ENCODE results near the gene MRPL16. TPM values are rescaled to one million over a fixed set of nuclear protein-coding genes. Genes with fewer than 3 reads are reported as not detected.
A peak's percentile ranks its signal among the peaks of the same experiment; 100 is the strongest.

The MRPL16 gene
- total RNA-seq, 2 experiments from 2014 or later, result 22.8 to 24.6 TPM

DNA sequence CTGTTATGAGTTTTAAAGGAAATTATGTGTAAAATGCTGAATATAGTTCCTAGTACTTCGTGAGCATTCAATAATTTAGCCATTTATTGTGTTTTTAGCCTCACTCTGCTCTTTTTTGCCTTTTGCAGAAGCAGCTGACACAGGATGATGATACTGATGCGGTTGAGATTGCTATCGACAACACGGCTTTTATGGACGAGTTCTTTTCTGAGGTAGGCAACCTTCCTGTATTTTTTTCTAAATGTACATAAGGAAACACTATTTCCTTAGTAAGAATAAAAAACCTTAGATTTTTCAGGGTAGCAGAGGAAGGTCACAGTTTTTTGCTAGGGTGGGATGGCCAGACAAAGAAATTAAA, 37.5 kb downstream of the MRPL16 start:
- Histone ChIP-seq H3K4me3 (ENCODE audit: low read length) (no peak overlapping the region), H3K4me1 (ENCODE audit: insufficient read depth, low read length) (peaks cover 29% of the 10 kb centered on the region), H3K9me3 (ENCODE audit: control insufficient read depth in 1 of 2, insufficient read depth in 1 of 2, low read length in 2 of 2) (no peaks in the 10 kb centered on the region), H3K27me3 (ENCODE audit: control insufficient read depth in 1 of 2, insufficient read depth in 2 of 2, low read length in 2 of 2) (no peaks in the 10 kb centered on the region), H3K36me3 (ENCODE audit: insufficient read depth, low read length) (peaks cover 4% of the 10 kb centered on the region), H3K27ac (ENCODE audit: low read depth in 1 of 2, low read length in 2 of 2) (peak overlapping the region in 1 of 2 donors; percentile 15)
- H3K9me3 Mint-ChIP-seq, result no peaks in the 10 kb centered on the region
- no peaks in the 10 kb centered on the region for H3K36me3 Mint-ChIP-seq (ENCODE audit: low read depth)
- no peaks in the 10 kb centered on the region for H3K27me3 Mint-ChIP-seq
- ChIA-PET POLR2A (interaction anchor here (0.6 to 2.2 kb wide), 6 partner anchors 17 to 104 kb away, joined by 3 to 21 read pairs (median 5); partner anchors contain the start of genes MRPL16, PATL1 and STX3), CTCF (no interaction called here)
- intact Hi-C loops (cut with DNase I, micrococcal nuclease), result no loop called here
- TF ChIP-seq, protein P1, sequence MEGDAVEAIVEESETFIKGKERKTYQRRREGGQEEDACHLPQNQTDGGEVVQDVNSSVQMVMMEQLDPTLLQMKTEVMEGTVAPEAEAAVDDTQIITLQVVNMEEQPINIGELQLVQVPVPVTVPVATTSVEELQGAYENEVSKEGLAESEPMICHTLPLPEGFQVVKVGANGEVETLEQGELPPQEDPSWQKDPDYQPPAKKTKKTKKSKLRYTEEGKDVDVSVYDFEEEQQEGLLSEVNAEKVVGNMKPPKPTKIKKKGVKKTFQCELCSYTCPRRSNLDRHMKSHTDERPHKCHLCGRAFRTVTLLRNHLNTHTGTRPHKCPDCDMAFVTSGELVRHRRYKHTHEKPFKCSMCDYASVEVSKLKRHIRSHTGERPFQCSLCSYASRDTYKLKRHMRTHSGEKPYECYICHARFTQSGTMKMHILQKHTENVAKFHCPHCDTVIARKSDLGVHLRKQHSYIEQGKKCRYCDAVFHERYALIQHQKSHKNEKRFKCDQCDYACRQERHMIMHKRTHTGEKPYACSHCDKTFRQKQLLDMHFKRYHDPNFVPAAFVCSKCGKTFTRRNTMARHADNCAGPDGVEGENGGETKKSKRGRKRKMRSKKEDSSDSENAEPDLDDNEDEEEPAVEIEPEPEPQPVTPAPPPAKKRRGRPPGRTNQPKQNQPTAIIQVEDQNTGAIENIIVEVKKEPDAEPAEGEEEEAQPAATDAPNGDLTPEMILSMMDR (IDR thresholded peaks at IDR 0.05), result no peak
- ATAC-seq (ENCODE audit: poor library complexity) (peak; percentile 56), DNase-seq (peak in 4 of 14 experiments; percentile 10 to 40 (median 30))
- no peak overlapping the region for H3K4me3 Mint-ChIP-seq
- peak overlapping the region; percentile 62 for H3K27ac Mint-ChIP-seq
- H3K4me1 Mint-ChIP-seq (ENCODE audit: low read depth), result peaks cover 28% of the 10 kb centered on the region

DNA sequence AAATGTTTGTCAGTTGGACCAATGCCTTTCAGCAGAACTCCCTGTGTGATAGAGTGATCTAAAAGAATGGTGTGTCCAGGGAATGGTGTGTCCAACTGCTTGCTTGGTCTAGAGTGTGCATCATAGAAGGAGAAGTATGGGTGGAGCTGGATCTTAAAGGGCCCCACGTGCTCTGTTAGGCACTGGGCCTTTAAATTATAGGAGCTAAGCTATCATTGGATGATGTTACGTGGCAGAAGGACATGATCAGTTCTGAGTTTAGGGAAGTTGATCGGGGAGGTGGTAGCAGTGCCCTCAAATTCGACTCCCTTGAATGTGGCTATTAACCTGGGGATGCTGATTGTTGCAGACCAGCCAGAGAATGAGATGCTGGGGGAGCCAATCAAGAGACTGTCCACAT, 39.0 kb downstream of the MRPL16 start:
- H3K4me1 Mint-ChIP-seq (ENCODE audit: low read depth), result peaks cover 28% of the 10 kb centered on the region
- POLR2A ChIA-PET, result interaction anchor here (1.6 to 2.2 kb wide), 3 partner anchors 16 to 102 kb away, joined by 7 to 21 read pairs (median 8); partner anchors contain the start of genes MRPL16, PATL1 and STX3
- Histone ChIP-seq H3K4me1 (ENCODE audit: insufficient read depth, low read length) (peaks cover 43% of the 10 kb centered on the region), H3K27me3 (ENCODE audit: control insufficient read depth in 1 of 2, insufficient read depth in 2 of 2, low read length in 2 of 2) (no peaks in the 10 kb centered on the region), H3K9me3 (ENCODE audit: control insufficient read depth in 1 of 2, insufficient read depth in 1 of 2, low read length in 2 of 2) (no peaks in the 10 kb centered on the region), H3K36me3 (ENCODE audit: insufficient read depth, low read length) (peaks cover 4% of the 10 kb centered on the region), H3K27ac (ENCODE audit: low read depth in 1 of 2, low read length in 2 of 2) (no peak overlapping the region), H3K4me3 (ENCODE audit: low read length) (no peak overlapping the region)
- DNase-seq (no peak), ATAC-seq (ENCODE audit: poor library complexity) (no peak)
- H3K27ac Mint-ChIP-seq, result peak overlapping the region; percentile 62
- no peaks in the 10 kb centered on the region for H3K27me3 Mint-ChIP-seq
- no peak overlapping the region for H3K4me3 Mint-ChIP-seq
- H3K36me3 Mint-ChIP-seq (ENCODE audit: low read depth), result no peaks in the 10 kb centered on the region
- intact Hi-C loops (cut with DNase I, micrococcal nuclease), result no loop called here
- CTCF ChIA-PET, result no interaction called here
- TF ChIP-seq, protein P1 (IDR thresholded peaks at IDR 0.05), result no peak
- H3K9me3 Mint-ChIP-seq, result no peaks in the 10 kb centered on the region

DNA sequence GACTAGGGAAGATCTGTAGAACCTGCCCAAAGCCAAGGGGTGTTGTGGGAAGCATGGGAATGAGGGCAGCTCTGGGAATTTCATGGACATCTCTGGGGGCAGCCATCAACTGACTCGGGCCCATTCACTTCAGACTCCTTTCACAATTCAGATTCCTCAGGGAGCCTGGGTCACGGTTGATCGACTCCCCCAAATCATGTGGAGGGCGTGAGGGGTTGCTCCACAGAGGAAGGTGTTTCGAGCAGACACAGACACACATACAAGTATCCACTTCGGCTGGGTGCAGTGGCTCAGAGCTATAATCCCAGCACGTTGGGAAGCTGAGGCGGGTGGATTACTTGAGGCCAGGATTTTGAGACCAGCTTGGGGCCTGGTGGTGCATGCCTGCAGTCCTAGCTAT, 39.7 kb downstream of the MRPL16 start:
- H3K4me1 Mint-ChIP-seq (ENCODE audit: low read depth), result peaks cover 32% of the 10 kb centered on the region
- CTCF ChIA-PET, result no interaction called here
- H3K27ac Mint-ChIP-seq, result no peak overlapping the region
- H3K9me3 Mint-ChIP-seq, result no peaks in the 10 kb centered on the region
- H3K27me3 Mint-ChIP-seq, result no peaks in the 10 kb centered on the region
- intact Hi-C loops (cut with DNase I, micrococcal nuclease), result no loop called here
- H3K27ac ChIP-seq (ENCODE audit: low read depth in 1 of 2, low read length in 2 of 2), result no peak overlapping the region
- TF ChIP-seq, protein P1 (IDR thresholded peaks at IDR 0.05), result no peak
- H3K4me3 ChIP-seq (ENCODE audit: low read length), result no peak overlapping the region
- POLR2A ChIA-PET, result no interaction called here
- peaks cover 4% of the 10 kb centered on the region for H3K36me3 ChIP-seq (ENCODE audit: insufficient read depth, low read length)
- H3K4me3 Mint-ChIP-seq, result no peak overlapping the region
- H3K4me1 ChIP-seq (ENCODE audit: insufficient read depth, low read length), result peaks cover 51% of the 10 kb centered on the region
- H3K9me3 ChIP-seq (ENCODE audit: control insufficient read depth in 1 of 2, insufficient read depth in 1 of 2, low read length in 2 of 2), result no peaks in the 10 kb centered on the region
- ATAC-seq (ENCODE audit: poor library complexity), result no peak
- H3K36me3 Mint-ChIP-seq (ENCODE audit: low read depth), result no peaks in the 10 kb centered on the region
- no peaks in the 10 kb centered on the region for H3K27me3 ChIP-seq (ENCODE audit: control insufficient read depth in 1 of 2, insufficient read depth in 2 of 2, low read length in 2 of 2)
- no peak for DNase-seq
